Astrocyte (in vitro differentiated cells and primary cell): Measurements from ENCODE around the gene SAMD4A. TPM values are rescaled to one million over a fixed set of nuclear protein-coding genes. Genes with fewer than 3 reads are reported as not detected.

Source experiments
- DNase-seq: peaks from one replicate; pipeline ENCODE4 v3.0.0-alpha.2; 2010; ENCODE audit warnings: low read depth
- FAIRE-seq: peaks from 2 replicates; lab custom pipeline; 2011; peaks lifted over from hg19 to GRCh38; lab: Jason Lieb, UNC
- H2AFZ ChIP-seq: 2 replicates; pipeline ENCODE4 v1.6.0; 2012; ENCODE audit warnings: low read depth, low read length, inconsistent platforms
- H3K27ac ChIP-seq: 2 replicates; pipeline ENCODE4 v1.5.1; 2011; ENCODE audit warnings: low read depth, low read length, inconsistent platforms
- H3K27me3 ChIP-seq: 2 replicates; pipeline ENCODE4 v1.6.0; 2011; ENCODE audit warnings: low read length, inconsistent platforms; ENCODE audit not compliant: insufficient read depth
- H3K36me3 ChIP-seq: 2 replicates; pipeline ENCODE4 v1.5.1; 2011; ENCODE audit warnings: low read length, inconsistent platforms; ENCODE audit not compliant: insufficient read depth
- H3K4me1 ChIP-seq: 2 replicates; pipeline ENCODE4 v1.5.1; 2011; ENCODE audit warnings: low read length, inconsistent platforms; ENCODE audit not compliant: insufficient read depth
- H3K4me2 ChIP-seq: 2 replicates; pipeline ENCODE4 v1.6.0; 2012; ENCODE audit warnings: low read length, inconsistent platforms
- H3K4me3 ChIP-seq: 2 replicates; pipeline ENCODE4 v1.5.1; 2011; ENCODE audit warnings: low read depth, mild to moderate bottlenecking, low read length, inconsistent platforms; ENCODE audit not compliant: insufficient read depth
- H3K79me2 ChIP-seq: 2 replicates; pipeline ENCODE4 v1.6.0; 2012; ENCODE audit warnings: mild to moderate bottlenecking, low read length, inconsistent platforms; ENCODE audit not compliant: insufficient read depth
- H3K9ac ChIP-seq: 2 replicates; pipeline ENCODE4 v1.6.0; 2012; ENCODE audit warnings: mild to moderate bottlenecking, low read length, inconsistent platforms
- H3K9me3 ChIP-seq: 2 replicates; pipeline ENCODE4 v1.5.1; 2012; ENCODE audit warnings: low read depth, mild to moderate bottlenecking, low read length, inconsistent platforms; ENCODE audit not compliant: insufficient read depth
- H4K20me1 ChIP-seq: 2 replicates; pipeline ENCODE4 v1.6.0; 2012; ENCODE audit warnings: low read length, inconsistent platforms; ENCODE audit not compliant: insufficient read depth
- H3K27ac Mint-ChIP-seq: one replicate; pipeline ENCODE4 v1.8.0; 2021; ENCODE audit warnings: mild to moderate bottlenecking, mixed read lengths; ENCODE audit not compliant: unreplicated experiment
- H3K27me3 Mint-ChIP-seq: one replicate; pipeline ENCODE4 v1.8.0; 2021; ENCODE audit warnings: low read depth, mixed read lengths; ENCODE audit not compliant: unreplicated experiment
- H3K36me3 Mint-ChIP-seq: one replicate; pipeline ENCODE4 v1.8.0; 2021; ENCODE audit warnings: low read depth, mixed read lengths; ENCODE audit not compliant: unreplicated experiment
- H3K4me1 Mint-ChIP-seq: one replicate; pipeline ENCODE4 v1.8.0; 2021; ENCODE audit warnings: low read depth, mixed read lengths; ENCODE audit not compliant: unreplicated experiment
- H3K4me3 Mint-ChIP-seq: one replicate; pipeline ENCODE4 v1.8.0; 2021; ENCODE audit warnings: mild to moderate bottlenecking, moderate library complexity, mixed read lengths; ENCODE audit not compliant: unreplicated experiment
- H3K9me3 Mint-ChIP-seq: one replicate; pipeline ENCODE4 v1.8.0; 2021; ENCODE audit warnings: mild to moderate bottlenecking, mixed read lengths; ENCODE audit not compliant: unreplicated experiment
- CTCF ChIP-seq: IDR thresholded peaks from 2 replicates; pipeline ENCODE4 v1.5.1; 2011; ENCODE audit warnings: low read depth, mild to moderate bottlenecking, inconsistent platforms, low read length, moderate library complexity; ENCODE audit not compliant: insufficient read depth
- EZH2 ChIP-seq: IDR thresholded peaks from 2 replicates; pipeline ENCODE4 v1.6.1; 2012; ENCODE audit warnings: mild to moderate bottlenecking, low read length, inconsistent platforms; ENCODE audit not compliant: insufficient read depth
- total RNA-seq: library from RNA; stranded (reverse); gene quantifications from 2 replicates; pipeline ENCODE4 v1.2.1, GENCODE V29; 2021

Gene SAMD4A
- total RNA-seq, 1 donor from 2014 or later: 68.2 TPM

- no peak overlapping the region for H3K9ac ChIP-seq
Measured at GRCh38 chr14:54687750-54688119, 120.8 kb downstream of the SAMD4A start.

GRCh38 chr14:54688229-54688628 is 121.3 kb downstream of the SAMD4A start:
- no peaks in the 10 kb centered on the region for H3K27me3 ChIP-seq
- Mint-ChIP-seq H3K27me3 (no peaks in the 10 kb centered on the region), H3K27ac (no peak overlapping the region), H3K4me3 (no peak overlapping the region), H3K4me1 (peaks cover 66% of the 10 kb centered on the region), H3K9me3 (peaks cover 2% of the 10 kb centered on the region), H3K36me3 (peaks cover 9% of the 10 kb centered on the region)
- no peak overlapping the region for H2AFZ ChIP-seq
- peaks cover 59% of the 10 kb centered on the region for H3K79me2 ChIP-seq
- H3K9ac ChIP-seq: no peak overlapping the region
- H3K4me3 ChIP-seq: no peak overlapping the region
- FAIRE-seq (no peak), DNase-seq (no peak)
- H3K27ac ChIP-seq: no peak overlapping the region
- H3K9me3 ChIP-seq: no peaks in the 10 kb centered on the region
- H3K36me3 ChIP-seq: no peaks in the 10 kb centered on the region
- TF ChIP-seq EZH2 (no peak), CTCF (no peak)
- H3K4me2 ChIP-seq: no peak overlapping the region
- peaks cover 38% of the 10 kb centered on the region for H3K4me1 ChIP-seq
- peaks cover 38% of the 10 kb centered on the region for H4K20me1 ChIP-seq

More at GRCh38 chr14:54687750-54688119, 120.8 kb downstream of the SAMD4A start:
- H2AFZ ChIP-seq: no peak overlapping the region
- Mint-ChIP-seq H3K27ac (peak overlapping the region; percentile 3), H3K4me1 (peaks cover 62% of the 10 kb centered on the region), H3K36me3 (peaks cover 9% of the 10 kb centered on the region), H3K4me3 (no peak overlapping the region), H3K27me3 (no peaks in the 10 kb centered on the region), H3K9me3 (peaks cover 1% of the 10 kb centered on the region)
- H3K4me1 ChIP-seq: peaks cover 42% of the 10 kb centered on the region
- no peaks in the 10 kb centered on the region for H3K36me3 ChIP-seq
- DNase-seq (no peak), FAIRE-seq (no peak)
- H3K9me3 ChIP-seq: no peaks in the 10 kb centered on the region
- peaks cover 38% of the 10 kb centered on the region for H4K20me1 ChIP-seq
- no peak overlapping the region for H3K4me3 ChIP-seq
- TF ChIP-seq CTCF (no peak), EZH2 (no peak)
- peaks cover 62% of the 10 kb centered on the region for H3K79me2 ChIP-seq
- H3K27ac ChIP-seq: no peak overlapping the region
- H3K4me2 ChIP-seq: no peak overlapping the region
- no peaks in the 10 kb centered on the region for H3K27me3 ChIP-seq

GRCh38 chr14:54689928-54690327 is 123.0 kb downstream of the SAMD4A start:
- H3K27ac Mint-ChIP-seq: peak overlapping the region; percentile 16
- H3K36me3 ChIP-seq: no peaks in the 10 kb centered on the region

More at GRCh38 chr14:54689928-54690327, 123.0 kb downstream of the SAMD4A start:
- Histone ChIP-seq H4K20me1 (peaks cover 53% of the 10 kb centered on the region), H3K27me3 (no peaks in the 10 kb centered on the region), H3K9ac (no peak overlapping the region), H3K27ac (no peak overlapping the region), H3K9me3 (no peaks in the 10 kb centered on the region), H3K79me2 (peaks cover 71% of the 10 kb centered on the region), H3K4me2 (no peak overlapping the region), H3K4me3 (no peak overlapping the region), H3K4me1 (peaks cover 26% of the 10 kb centered on the region), H2AFZ (no peak overlapping the region)
- peaks cover 11% of the 10 kb centered on the region for H3K36me3 Mint-ChIP-seq
- no peak for TF ChIP-seq CTCF
- peaks cover 3% of the 10 kb centered on the region for H3K9me3 Mint-ChIP-seq
- FAIRE-seq (no peak), DNase-seq (no peak)
- peaks cover 59% of the 10 kb centered on the region for H3K4me1 Mint-ChIP-seq
- no peaks in the 10 kb centered on the region for H3K27me3 Mint-ChIP-seq
- no peak overlapping the region for H3K4me3 Mint-ChIP-seq
